ENCODE data around the gene AAMDC. TPM values are rescaled to one million over a fixed set of nuclear protein-coding genes. Genes with fewer than 3 reads are reported as not detected.

The AAMDC gene
- total and polyA plus RNA-seq, 2 of the 13 experiments (the other 11 are each of a cell fraction or from before 2014, with no cell fraction given), result 18.1 to 35.6 TPM

DNA sequence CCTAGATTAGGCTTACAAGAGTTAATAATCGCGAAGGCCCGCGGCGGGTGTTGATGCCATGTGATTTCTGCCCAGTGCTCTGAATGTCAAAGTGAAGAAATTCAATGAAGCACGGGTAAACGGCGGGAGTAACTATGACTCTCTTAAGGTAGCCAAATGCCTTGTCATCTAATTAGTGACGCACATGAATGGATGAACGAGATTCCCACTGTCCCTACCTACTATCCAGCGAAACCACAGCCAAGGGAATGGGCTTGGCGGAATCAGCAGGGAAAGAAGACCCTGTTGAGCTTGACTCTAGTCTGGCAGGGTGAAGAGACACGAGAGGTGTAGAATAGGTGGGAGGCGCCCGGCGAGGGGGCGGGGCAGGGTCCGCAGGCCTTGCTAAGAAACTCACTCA, 65.5 kb downstream of the AAMDC start:
- ATAC-seq (no peak), FAIRE-seq (no peak), DNase-seq (ENCODE audit: low spot score) (no peak)
- intact Hi-C loops (cut with micrococcal nuclease; ENCODE audit: unreplicated experiment) (no loop called here), in situ Hi-C loops (cut with HindIII; ENCODE audit: extremely low pct_ligation_motif_present, low pct_unique_long_range_greater_than_20kb) (no loop called here)
- peaks cover 4 to 33% of the 10 kb centered on the region in 2 experiments; a peak in 4 of 5 replicates for H3K36me3 ChIP-seq (replicated peaks in 1 of 2; ENCODE audit: control insufficient read depth in 1 of 2, insufficient read depth in 2 of 2, low read length in 2 of 2)
- H3K4me2 ChIP-seq (ENCODE audit: low read depth, low read length), result no peak overlapping the region
- no peaks in the 10 kb centered on the region for H3K9me3 ChIP-seq (ENCODE audit: low read length)
- WGBS (ENCODE audit: low lambda C conversion rate), result 97% methylated on average over 18 of the region's 18 CpGs
- H2AFZ ChIP-seq (ENCODE audit: low read length), result no peak overlapping the region
- H3K27ac ChIP-seq (ENCODE audit: extremely low read length, insufficient read depth, low read length), result no peak overlapping the region
- no TSS peak for BruUV-seq (replicated peaks)
- no peaks in the 10 kb centered on the region for H3K79me2 ChIP-seq (ENCODE audit: insufficient read depth, low read length)
- ChIA-PET CTCF (ENCODE audit: low intra/inter-chr PET ratio, low total read pairs) (no interaction called here), POLR2A (no interaction called here)
- no peaks in the 10 kb centered on the region for H3K27me3 ChIP-seq (ENCODE audit: control insufficient read depth in 1 of 2, insufficient read depth in 2 of 2, low read length in 2 of 2)
- H3K4me3 ChIP-seq (replicated peaks in 1 of 3; ENCODE audit: insufficient read depth in 1 of 3, low read depth in 2 of 3, low read length in 3 of 3), result no peak overlapping the region
- no peak overlapping the region for H3K9ac ChIP-seq (ENCODE audit: insufficient read depth, low read depth, low read length)
- H4K20me1 ChIP-seq (ENCODE audit: insufficient read depth, low read length), result no peaks in the 10 kb centered on the region
- no peaks in the 10 kb centered on the region for H3K4me1 ChIP-seq (ENCODE audit: insufficient read depth, low read length)
- no peak for TF ChIP-seq ZNF646 (CRISPR knock-in tag; IDR thresholded peaks at IDR 0.05)
- no peak for TF ChIP-seq RFXANK (CRISPR knock-in tag; IDR thresholded peaks at IDR 0.05)
- no peak for TF ChIP-seq SSRP1 (CRISPR knock-in tag; IDR thresholded peaks at IDR 0.05)
- no peak for TF ChIP-seq NFIC (IDR thresholded peaks at IDR 0.05; ENCODE audit: low read length)
- TF ChIP-seq JUN (CRISPR knock-in tag; IDR thresholded peaks at IDR 0.05), result no peak
- TF ChIP-seq TARDBP (CRISPR knock-in tag; IDR thresholded peaks at IDR 0.05), result no peak
- TF ChIP-seq ZNF660 (CRISPR knock-in tag; IDR thresholded peaks at IDR 0.05; ENCODE audit: borderline replicate concordance, low read depth), result no peak
- no peak for TF ChIP-seq ZFP62 (CRISPR knock-in tag; IDR thresholded peaks at IDR 0.05)
- TF ChIP-seq SATB2 (CRISPR knock-in tag; IDR thresholded peaks at IDR 0.05), result no peak
- no peak for TF ChIP-seq PHF5A (CRISPR knock-in tag; IDR thresholded peaks at IDR 0.05; ENCODE audit: low read depth, unreplicated experiment)
- no peak for TF ChIP-seq HOXA5 (CRISPR knock-in tag; IDR thresholded peaks at IDR 0.05)
- TF ChIP-seq ZNF704 (CRISPR knock-in tag; IDR thresholded peaks at IDR 0.05; ENCODE audit: borderline replicate concordance), result no peak
- no peak for TF ChIP-seq PHF21A (CRISPR knock-in tag; IDR thresholded peaks at IDR 0.05)
- TF ChIP-seq ZBTB26 (CRISPR knock-in tag; IDR thresholded peaks at IDR 0.05; ENCODE audit: borderline replicate concordance), result no peak
- TF ChIP-seq ATF7 (IDR thresholded peaks at IDR 0.05), result no peak
- TF ChIP-seq ATF7 (CRISPR knock-in tag; IDR thresholded peaks at IDR 0.05), result no peak
- TF ChIP-seq ZFYVE20 (CRISPR knock-in tag; IDR thresholded peaks at IDR 0.05; ENCODE audit: borderline replicate concordance, low read depth), result no peak
